GM12891 (cell line): ENCODE measurements around the gene PPIP5K2. TPM values are rescaled to one million over a fixed set of nuclear protein-coding genes. Genes with fewer than 3 reads are reported as not detected.
"Not testable (repeated sequence)": the region's sequence is repeated elsewhere in the genome, so short reads cannot be mapped to it uniquely, and the experiment has no call there.

Experiments used
- DNase-seq: peaks from one replicate; pipeline ENCODE4 v3.0.0; 2011; ENCODE audit warnings: low spot score; ENCODE audit not compliant: insufficient read length
- FAIRE-seq: peaks from 2 replicates; lab custom pipeline; 2011; peaks lifted over from hg19 to GRCh38; lab: Jason Lieb, UNC
- PAX5 ChIP-seq: IDR thresholded peaks from 2 replicates; pipeline ENCODE4 v1.6.1; 2011; ENCODE audit warnings: low read length, moderate library complexity, mild to moderate bottlenecking; ENCODE audit not compliant: insufficient read depth, severe bottlenecking
- POLR2A ChIP-seq: IDR thresholded peaks from 2 replicates; pipeline ENCODE4 v1.6.1; 2011; ENCODE audit warnings: low read depth, low read length, control low read depth
- POLR2AphosphoS5 ChIP-seq: IDR thresholded peaks from 2 replicates; pipeline ENCODE4 v1.6.1; 2011; ENCODE audit warnings: low read depth, low read length, control low read depth
- POU2F2 ChIP-seq: IDR thresholded peaks from 2 replicates; pipeline ENCODE4 v1.6.1; 2011; ENCODE audit warnings: low read depth, mild to moderate bottlenecking, control low read depth, low read length, moderate library complexity
- SPI1 ChIP-seq: IDR thresholded peaks from 2 replicates; pipeline ENCODE4 v1.6.1; 2011; ENCODE audit warnings: low read depth, low read length, control low read depth
- TAF1 ChIP-seq: IDR thresholded peaks from 2 replicates; pipeline ENCODE4 v1.6.1; 2011; ENCODE audit warnings: low read depth, low read length, control low read depth
- polyA plus RNA-seq: library from polyadenylated mRNA; unstranded; fragments of >200 nt; gene quantifications from one replicate; pipeline ENCODE4 v1.2.1, GENCODE V29; 2012; ENCODE audit warnings: low read depth, missing spikeins, inconsistent platforms; ENCODE audit not compliant: missing spikeins

PPIP5K2 gene
- polyA plus RNA-seq = 13.9 TPM

GRCh38 chr5:103119765-103120606, at the start of gene PPIP5K2, which contains the start of gene GIN1:
Gene PPIP5K2, plus strand, starts transcription at chr5:103120301. Its CDS starts 9,289 bp downstream, at chr5:103129590.
Gene GIN1, minus strand, starts transcription at chr5:103120138. Its CDS starts 11,431 bp downstream, at chr5:103108707.
- DNase-seq (peak; percentile 28), FAIRE-seq (peak; percentile 98)
- TF ChIP-seq POLR2AphosphoS5 = peak; percentile 96
- TF ChIP-seq POLR2A = peak; percentile 94
- TF ChIP-seq TAF1 = peak; percentile 86
- TF ChIP-seq PAX5 = no peak
- TF ChIP-seq SPI1 = no peak
- TF ChIP-seq POU2F2 = peak; percentile 34; the same call in 1 of the 2 replicates

GRCh38 chr5:103073500-103073899, 46.6 kb upstream of the PPIP5K2 start:
- not testable (repeated sequence) for DNase-seq, FAIRE-seq

GRCh38 chr5:103075442-103075841, 44.7 kb upstream of the PPIP5K2 start:
- TF ChIP-seq PAX5 = no peak
- FAIRE-seq = no peak
- no peak for DNase-seq

DNA sequence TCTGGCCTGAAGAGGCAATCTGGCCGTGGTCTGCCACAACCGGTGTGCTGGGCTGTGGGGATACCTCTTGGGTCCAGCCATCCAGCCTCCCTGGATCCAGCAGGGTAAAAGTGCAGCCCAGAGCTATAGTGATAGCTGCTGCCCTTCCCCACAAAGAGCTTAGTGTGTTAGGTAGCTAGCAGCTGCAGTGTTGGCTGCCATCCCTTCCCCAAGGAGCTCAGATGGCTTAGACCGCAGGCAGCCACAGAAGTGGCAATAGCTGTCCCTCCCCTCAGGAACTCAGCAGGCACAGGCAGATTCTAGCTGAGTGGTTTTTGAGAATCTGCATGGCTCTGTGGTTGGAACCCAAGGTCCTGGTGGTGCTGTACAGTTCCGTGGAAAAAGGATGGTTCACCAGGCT, 40.3 kb upstream of the PPIP5K2 start:
- FAIRE-seq = no peak
- no peak for TF ChIP-seq PAX5
- TF ChIP-seq POLR2AphosphoS5 = no peak
- TF ChIP-seq SPI1 = no peak
- no peak for TF ChIP-seq POLR2A
- TF ChIP-seq TAF1 = no peak
- no peak for TF ChIP-seq POU2F2
- DNase-seq = no peak

DNA sequence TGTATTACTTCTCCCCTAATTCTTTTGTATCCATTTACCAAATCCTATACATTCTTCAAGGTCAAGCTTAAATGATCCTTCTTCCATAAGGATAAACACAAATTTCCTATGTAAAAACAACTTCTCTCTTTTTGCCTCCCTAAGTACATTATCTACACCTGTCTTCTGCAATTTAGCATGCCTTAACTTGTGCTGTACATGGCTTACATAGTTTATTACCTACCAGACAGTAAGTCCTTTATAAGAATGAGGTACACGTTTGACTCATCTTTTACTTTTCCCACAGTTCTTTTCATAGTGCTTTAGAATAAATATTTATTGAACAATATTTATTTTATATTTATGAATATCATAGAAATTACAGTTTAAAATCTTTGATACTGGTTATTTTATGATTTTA, 33.6 kb upstream of the PPIP5K2 start:
- DNase-seq (no peak), FAIRE-seq (no peak)
- no peak for TF ChIP-seq POLR2AphosphoS5
- TF ChIP-seq PAX5 = no peak
- no peak for TF ChIP-seq SPI1
- no peak for TF ChIP-seq POLR2A
- no peak for TF ChIP-seq POU2F2
- no peak for TF ChIP-seq TAF1

DNA sequence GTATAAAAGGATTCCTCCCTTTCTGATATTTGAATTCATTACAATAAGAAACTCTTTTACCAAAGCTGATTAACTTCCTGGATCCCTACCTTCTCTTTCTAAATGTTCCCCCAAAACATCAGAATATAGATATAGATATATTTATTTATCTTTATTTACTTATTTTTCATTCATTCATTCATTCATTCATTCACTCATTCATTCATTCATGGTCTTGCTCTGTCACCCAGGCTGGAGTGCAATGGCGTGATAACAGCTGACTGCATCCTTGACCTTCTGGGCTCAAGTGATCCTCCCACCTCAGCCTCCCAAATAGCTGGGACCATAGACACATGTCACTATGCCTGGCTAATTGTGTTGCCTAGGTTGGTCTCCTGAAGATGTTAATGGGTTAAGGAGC, 30.8 kb upstream of the PPIP5K2 start:
- FAIRE-seq (no peak), DNase-seq (no peak)
- TF ChIP-seq PAX5 = no peak
- TF ChIP-seq TAF1 = no peak
- TF ChIP-seq SPI1 = no peak
- TF ChIP-seq POU2F2 = no peak
- TF ChIP-seq POLR2AphosphoS5 = no peak
- no peak for TF ChIP-seq POLR2A

- no peak for DNase-seq
- no peak for FAIRE-seq
- TF ChIP-seq POU2F2 (no peak), POLR2A (no peak), TAF1 (no peak), SPI1 (no peak), PAX5 (no peak), POLR2AphosphoS5 (no peak)
Observed at GRCh38 chr5:103090791-103091190, 29.3 kb upstream of the PPIP5K2 start.

GRCh38 chr5:103092676-103093075, 27.4 kb upstream of the PPIP5K2 start:
- FAIRE-seq (no peak), DNase-seq (no peak)
- TF ChIP-seq SPI1 = no peak
- TF ChIP-seq TAF1 = no peak

GRCh38 chr5:103093727-103094126, 26.4 kb upstream of the PPIP5K2 start:
- no peak for TF ChIP-seq POU2F2
- TF ChIP-seq POLR2A = no peak
- no peak for TF ChIP-seq SPI1
- TF ChIP-seq PAX5 = no peak
- no peak for TF ChIP-seq POLR2AphosphoS5
- TF ChIP-seq TAF1 = no peak
- DNase-seq (no peak), FAIRE-seq (no peak)

DNA sequence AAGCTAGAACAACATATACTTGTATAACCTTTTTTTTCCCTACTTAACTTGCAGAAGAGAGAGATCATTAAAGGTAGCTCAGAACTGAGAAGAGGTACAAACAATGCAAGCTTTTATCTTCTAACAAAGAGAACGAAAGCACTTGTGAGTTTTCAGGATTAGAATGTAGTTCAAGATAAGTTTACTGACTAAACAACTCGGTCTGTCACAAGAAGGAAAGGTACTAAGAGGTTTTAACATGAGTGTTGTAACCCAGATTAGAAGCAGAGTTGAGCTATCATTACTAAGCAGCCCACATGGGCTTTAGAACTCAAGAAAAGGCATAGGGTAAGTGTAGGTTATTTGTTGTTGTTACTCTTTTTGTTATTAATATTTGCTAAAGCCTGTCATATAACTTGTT, 25.4 kb upstream of the PPIP5K2 start:
- TF ChIP-seq POLR2A (no peak), TAF1 (no peak), POLR2AphosphoS5 (no peak), POU2F2 (no peak), PAX5 (no peak), SPI1 (no peak)
- FAIRE-seq = no peak
- no peak for DNase-seq
